Keratinocyte (primary cell): Measurements from ENCODE around the gene SPRN.

ENCODE experiments used
- CTCF ChIP-seq, 3 experiments: IDR thresholded peaks in 1 of 3; conservative IDR thresholded peaks in 1 of 3; optimal IDR thresholded peaks in 1 of 3; 2 replicates in 2 of 3; 3 replicates in 1 of 3; pipeline versions ENCODE3 to v1.5.1; 2011; ENCODE audit warnings: low read length in 3 of 3, mild to moderate bottlenecking in 3 of 3, moderate library complexity in 2 of 3, control low read depth in 1 of 3, inconsistent platforms in 1 of 3; ENCODE audit not compliant: insufficient read depth in 2 of 3; ENCODE audit errors: extremely low read depth in 1 of 3
- EZH2 ChIP-seq: IDR thresholded peaks from one replicate; pipeline ENCODE4 v1.6.1; 2012; ENCODE audit warnings: inconsistent platforms, mild to moderate bottlenecking, low read length, moderate library complexity

- TF ChIP-seq CTCF (optimal IDR thresholded peaks at IDR 0.05 in 1 of 3, IDR thresholded peaks at IDR 0.05 in 1 of 3, conservative IDR thresholded peaks at IDR 0.05 in 1 of 3; ENCODE audit: extremely low read depth in 1 of 3, insufficient read depth in 2 of 3, low read length in 3 of 3) (no peak), EZH2 (no peak)
Observed at GRCh38 chr10:133439517-133440461, 15.4 kb upstream of the SPRN start.
